K562 (cell line): Measurements from ENCODE around the gene PYGO2. TPM values are rescaled to one million over a fixed set of nuclear protein-coding genes. Genes with fewer than 3 reads are reported as not detected.

ENCODE experiments used
- ATAC-seq: fragments of 200-7000 bp; cut with Tn5 transposase; 3 replicates; pipeline ENCODE4 v1.9.1; 2020; ENCODE audit warnings: moderate library complexity
- BruUV-seq: library from RNA; stranded (reverse); fragments of 400-500 nt; replicated peaks from 2 replicates; lab custom pipeline; 2021; lab: Mats Ljungman, UMichigan
- CTCF ChIA-PET: fragments of 300-600 bp; formaldehyde crosslinking; extraction: SDS; loops from one replicate; lab custom pipeline; 2021; ENCODE audit warnings: low intra/inter-chr PET ratio; lab: Yijun Ruan, JAX
- POLR2A ChIA-PET: fragments of 300-600, 350-650 bp; sonication (Branson Sonifier 250); formaldehyde crosslinking; extraction: SDS; loops from one replicate; lab custom pipeline; 2021; ENCODE audit warnings: antibody characterized with exemption, inconsistent platforms; lab: Yijun Ruan, JAX
- DNase-seq, 4 experiments: peaks; one replicate each; pipeline versions ENCODE4 v3.0.0 to v3.0.0-alpha.2; 2011 to 2018; ENCODE audit warnings: low spot score in 3 of 4, mixed read lengths in 3 of 4; ENCODE audit errors: extremely low read depth in 1 of 4
- FAIRE-seq: peaks from 2 replicates; lab custom pipeline; 2011; peaks lifted over from hg19 to GRCh38; lab: Jason Lieb, UNC
- H2AFZ ChIP-seq: 2 replicates; pipeline ENCODE4 v1.6.0; 2011; ENCODE audit warnings: low read depth, low read length, control low read depth, inconsistent platforms
- H3K27ac ChIP-seq: fragments of 200-600 bp; 3 replicates; pipeline ENCODE4 v1.8.0; 2011; ENCODE audit warnings: low read depth, mild to moderate bottlenecking, control low read depth, inconsistent platforms, low read length, moderate library complexity, mixed read lengths; ENCODE audit errors: extremely low read depth
- H3K27me3 ChIP-seq, 2 experiments: fragments of 300-600 bp in 1 of 2; 2 replicates in 1 of 2; 3 replicates in 1 of 2; pipeline versions ENCODE4 v1.6.0 to v1.8.0; 2011; ENCODE audit warnings: inconsistent platforms in 2 of 2, low read length in 2 of 2, mild to moderate bottlenecking in 1 of 2, mixed read lengths in 1 of 2, moderate library complexity in 1 of 2; ENCODE audit not compliant: control insufficient read depth in 2 of 2, insufficient read depth in 2 of 2
- H3K36me3 ChIP-seq: fragments of 300-600 bp; 3 replicates; pipeline ENCODE4 v1.8.0; 2011; ENCODE audit warnings: mild to moderate bottlenecking, low read length, inconsistent platforms; ENCODE audit not compliant: control insufficient read depth, insufficient read depth
- H3K4me1 ChIP-seq, 2 experiments: fragments of 200-600 bp in 1 of 2; replicated peaks in 1 of 2; 2 replicates in 1 of 2; 3 replicates in 1 of 2; pipeline versions ENCODE4 v1.5.1 to v1.8.0; 2011; ENCODE audit warnings: inconsistent platforms in 2 of 2, low read length in 2 of 2, mild to moderate bottlenecking in 1 of 2, mixed read lengths in 1 of 2, moderate library complexity in 1 of 2; ENCODE audit not compliant: control insufficient read depth in 2 of 2, insufficient read depth in 2 of 2
- H3K4me2 ChIP-seq: 2 replicates; pipeline ENCODE4 v1.6.1; 2011; ENCODE audit warnings: low read length, control low read depth, inconsistent platforms, mixed read lengths; ENCODE audit not compliant: insufficient read depth
- H3K4me3 ChIP-seq: fragments of 200-600 bp; sonication (generic), shearing (Covaris generic); 2 replicates; pipeline ENCODE4 v1.5.1; 2016; ENCODE audit warnings: control low read depth, inconsistent platforms
- H3K79me2 ChIP-seq: fragments of 200-600 bp; 3 replicates; pipeline ENCODE4 v1.8.0; 2011; ENCODE audit warnings: low read length, inconsistent platforms; ENCODE audit not compliant: control insufficient read depth, insufficient read depth
- H3K9ac ChIP-seq, 2 experiments: 2 replicates each; pipeline versions ENCODE4 v1.6.0 to v1.6.1; 2011; ENCODE audit warnings: low read depth in 2 of 2, low read length in 2 of 2, control low read depth in 1 of 2, inconsistent platforms in 1 of 2, mild to moderate bottlenecking in 1 of 2, mixed read lengths in 1 of 2; ENCODE audit not compliant: insufficient read depth in 1 of 2
- H3K9me1 ChIP-seq: one replicate; pipeline ENCODE4 v1.6.0; 2011; ENCODE audit warnings: inconsistent platforms, mild to moderate bottlenecking, low read length, moderate library complexity; ENCODE audit not compliant: control insufficient read depth, insufficient read depth
- H3K9me3 ChIP-seq: replicated peaks from 2 replicates; pipeline ENCODE4 v1.5.1; 2011; ENCODE audit warnings: low read depth, low read length, inconsistent platforms; ENCODE audit not compliant: control insufficient read depth, insufficient read depth
- H4K20me1 ChIP-seq: replicated peaks from 2 replicates; pipeline ENCODE4 v1.6.1; 2011; ENCODE audit warnings: low read length, inconsistent platforms, mixed read lengths; ENCODE audit not compliant: control insufficient read depth, insufficient read depth
- WGBS: fragments of 100-300 bp; shearing (Covaris generic); methylation state at CpG from one replicate; pipeline ENCODE4 v1.1.6; 2016; ENCODE audit warnings: low coverage, mixed read lengths; ENCODE audit not compliant: insufficient coverage; ENCODE audit errors: missing lambda C conversion rate; 5-methylcytosine and 5-hydroxymethylcytosine counted together
- in situ Hi-C: fragments of 300-500 bp; cut with MboI; formaldehyde crosslinking; loops from 4 replicates; pipeline ENCODE4 v1.15.0; 2018; ENCODE audit warnings: inconsistent platforms, mixed read lengths
- intact Hi-C: fragments of 100-400 bp; cut with micrococcal nuclease; formaldehyde crosslinking; loops from 2 replicates; pipeline ENCODE4 v1.14.2; 2022
- polyA plus RNA-seq, 8 experiments: library from polyadenylated mRNA; depleted of rRNA in 4 of 8; stranded (reverse) in 5 of 8; unstranded in 3 of 8; fragments of >200 nt; fragmentation: Nextera tagmentation in 2 of 8; fragmentation: Illumina TruSeq in 1 of 8; extraction: Ambion mirVana in 2 of 8; extraction: Trizol in 1 of 8; gene quantifications; 2 replicates each; pipeline versions ENCODE4 v1.2.1 to v1.2.3, GENCODE V29; 2011 to 2014; ENCODE audit warnings: inconsistent platforms in 1 of 8, missing spikeins in 1 of 8
- total RNA-seq, 7 experiments: library from RNA; depleted of rRNA in 6 of 7; stranded (reverse); fragments of >200 nt in 6 of 7; fragmentation: Illumina TruSeq in 2 of 7; extraction: Trizol in 2 of 7; gene quantifications; 2 replicates each; pipeline versions ENCODE4 v1.2.1 to v1.2.3, GENCODE V29; 2011 to 2021; ENCODE audit warnings: low replicate concordance in 1 of 7
- TF ChIP-seq, protein P1 (sequence below), 2 experiments: fragments of 450-650 bp; formaldehyde crosslinking in 1 of 2; IDR thresholded peaks; 2 replicates each; pipeline versions ENCODE4 v1.4.0 to v1.6.1; 2014 to 2020; ENCODE audit warnings: mild to moderate bottlenecking in 2 of 2, borderline replicate concordance in 1 of 2, low read depth in 1 of 2
- TF ChIP-seq, protein P2 (sequence below): fragments of 250-450 bp; sonication (Bioruptor Pico); IDR thresholded peaks from 2 replicates; pipeline ENCODE4 v1.4.0; 2020

PYGO2 gene
- total and polyA plus RNA-seq, 9 of the 15 experiments (the other 6 are each of a cell fraction or from before 2014, with no cell fraction given), result 8.3 to 36.2 (median 18.2) TPM

DNA sequence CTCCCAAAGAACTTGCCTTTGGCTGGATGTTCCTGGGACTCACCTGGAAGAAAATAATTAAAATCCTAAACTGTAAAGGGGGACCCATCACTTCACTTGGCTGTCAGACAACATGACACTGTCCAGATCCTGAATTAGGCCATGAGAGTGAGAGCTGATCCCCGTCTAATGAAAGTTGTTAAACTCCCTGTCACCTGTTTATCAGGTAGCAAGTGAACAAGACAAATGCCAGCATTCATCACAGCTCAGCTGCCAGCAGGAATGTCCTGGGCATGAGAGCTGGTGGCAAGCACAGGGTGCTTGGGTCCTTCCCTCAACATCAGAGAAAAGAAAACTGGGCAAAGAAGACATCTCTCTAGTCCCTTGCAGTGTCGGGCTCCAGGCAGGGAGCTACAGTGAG, 48.8 kb downstream of the PYGO2 start:
- intact Hi-C loops, result no loop called here
- H2AFZ ChIP-seq, result no peak overlapping the region
- no peak for FAIRE-seq
- no TSS peak for BruUV-seq
- in situ Hi-C loops, result no loop called here
- no peaks in the 10 kb centered on the region for H3K79me2 ChIP-seq
- H3K4me2 ChIP-seq, result no peak overlapping the region
- no peak for ATAC-seq
- H3K27me3 ChIP-seq, result no peaks in the 10 kb centered on the region; a peak in 2 of 5 replicates
- H3K9ac ChIP-seq, result no peak overlapping the region
- no peaks in the 10 kb centered on the region for H4K20me1 ChIP-seq
- WGBS, result 7% methylated on average over 2 of the region's 2 CpGs
- CTCF ChIA-PET, result interaction anchor here (0.6 to 0.7 kb wide), 2 partner anchors 43 to 462 kb away, joined by 3 read pairs; partner anchors contain the start of gene PBXIP1
- H3K9me1 ChIP-seq, result no peaks in the 10 kb centered on the region
- H3K27ac ChIP-seq, result no peak overlapping the region
- H3K4me3 ChIP-seq, result no peak overlapping the region
- POLR2A ChIA-PET, result interaction anchor here (0.7 to 1.6 kb wide), 2 partner anchors 15 to 31 kb away, joined by 3 to 4 read pairs; no protein-coding TSS in a partner anchor
- TF ChIP-seq, protein P1, sequence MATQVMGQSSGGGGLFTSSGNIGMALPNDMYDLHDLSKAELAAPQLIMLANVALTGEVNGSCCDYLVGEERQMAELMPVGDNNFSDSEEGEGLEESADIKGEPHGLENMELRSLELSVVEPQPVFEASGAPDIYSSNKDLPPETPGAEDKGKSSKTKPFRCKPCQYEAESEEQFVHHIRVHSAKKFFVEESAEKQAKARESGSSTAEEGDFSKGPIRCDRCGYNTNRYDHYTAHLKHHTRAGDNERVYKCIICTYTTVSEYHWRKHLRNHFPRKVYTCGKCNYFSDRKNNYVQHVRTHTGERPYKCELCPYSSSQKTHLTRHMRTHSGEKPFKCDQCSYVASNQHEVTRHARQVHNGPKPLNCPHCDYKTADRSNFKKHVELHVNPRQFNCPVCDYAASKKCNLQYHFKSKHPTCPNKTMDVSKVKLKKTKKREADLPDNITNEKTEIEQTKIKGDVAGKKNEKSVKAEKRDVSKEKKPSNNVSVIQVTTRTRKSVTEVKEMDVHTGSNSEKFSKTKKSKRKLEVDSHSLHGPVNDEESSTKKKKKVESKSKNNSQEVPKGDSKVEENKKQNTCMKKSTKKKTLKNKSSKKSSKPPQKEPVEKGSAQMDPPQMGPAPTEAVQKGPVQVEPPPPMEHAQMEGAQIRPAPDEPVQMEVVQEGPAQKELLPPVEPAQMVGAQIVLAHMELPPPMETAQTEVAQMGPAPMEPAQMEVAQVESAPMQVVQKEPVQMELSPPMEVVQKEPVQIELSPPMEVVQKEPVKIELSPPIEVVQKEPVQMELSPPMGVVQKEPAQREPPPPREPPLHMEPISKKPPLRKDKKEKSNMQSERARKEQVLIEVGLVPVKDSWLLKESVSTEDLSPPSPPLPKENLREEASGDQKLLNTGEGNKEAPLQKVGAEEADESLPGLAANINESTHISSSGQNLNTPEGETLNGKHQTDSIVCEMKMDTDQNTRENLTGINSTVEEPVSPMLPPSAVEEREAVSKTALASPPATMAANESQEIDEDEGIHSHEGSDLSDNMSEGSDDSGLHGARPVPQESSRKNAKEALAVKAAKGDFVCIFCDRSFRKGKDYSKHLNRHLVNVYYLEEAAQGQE (IDR thresholded peaks at IDR 0.05; ENCODE audit: borderline replicate concordance), result peak; percentile 29; the same call in 1 of the 2 replicates
- TF ChIP-seq, protein P1 (CRISPR knock-in tag; IDR thresholded peaks at IDR 0.05; ENCODE audit: low read depth), result no peak
- TF ChIP-seq, protein P2, sequence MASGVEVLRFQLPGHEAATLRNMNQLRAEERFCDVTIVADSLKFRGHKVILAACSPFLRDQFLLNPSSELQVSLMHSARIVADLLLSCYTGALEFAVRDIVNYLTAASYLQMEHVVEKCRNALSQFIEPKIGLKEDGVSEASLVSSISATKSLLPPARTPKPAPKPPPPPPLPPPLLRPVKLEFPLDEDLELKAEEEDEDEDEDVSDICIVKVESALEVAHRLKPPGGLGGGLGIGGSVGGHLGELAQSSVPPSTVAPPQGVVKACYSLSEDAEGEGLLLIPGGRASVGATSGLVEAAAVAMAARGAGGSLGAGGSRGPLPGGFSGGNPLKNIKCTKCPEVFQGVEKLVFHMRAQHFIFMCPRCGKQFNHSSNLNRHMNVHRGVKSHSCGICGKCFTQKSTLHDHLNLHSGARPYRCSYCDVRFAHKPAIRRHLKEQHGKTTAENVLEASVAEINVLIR (CRISPR knock-in tag), result no peak
- H3K4me1 ChIP-seq, result no peaks in the 10 kb centered on the region; a peak in 2 of 5 replicates
- peaks cover 4% of the 10 kb centered on the region for H3K9me3 ChIP-seq
- no peak for DNase-seq
- no peaks in the 10 kb centered on the region for H3K36me3 ChIP-seq
